Neuronal stem cell (in vitro differentiated cells): ENCODE measurements around the gene NUMBL.

Source experiments
- DNase-seq: peaks from one replicate; pipeline ENCODE4 v3.0.0-alpha.2; 2013; ENCODE audit warnings: low spot score
- H2AFZ ChIP-seq: one replicate; pipeline ENCODE4 v1.6.1; 2013; ENCODE audit warnings: mild to moderate bottlenecking, low read length, inconsistent platforms
- H2AK5ac ChIP-seq: 2 replicates; pipeline ENCODE4 v1.6.1; 2013; ENCODE audit warnings: low read depth, mild to moderate bottlenecking, inconsistent platforms, low read length, moderate library complexity, mixed read lengths
- H2BK120ac ChIP-seq: 2 replicates; pipeline ENCODE4 v1.6.1; 2013; ENCODE audit warnings: low read depth, mild to moderate bottlenecking, inconsistent platforms, low read length, moderate library complexity, mixed read lengths
- H2BK12ac ChIP-seq: one replicate; pipeline ENCODE4 v1.6.1; 2013; ENCODE audit warnings: low read length, inconsistent platforms
- H2BK15ac ChIP-seq: 2 replicates; pipeline ENCODE4 v1.6.1; 2013; ENCODE audit warnings: mild to moderate bottlenecking, low read length, inconsistent platforms, mixed read lengths
- H2BK5ac ChIP-seq: one replicate; pipeline ENCODE4 v1.6.1; 2013; ENCODE audit warnings: inconsistent platforms, mild to moderate bottlenecking, low read length, moderate library complexity
- H3K14ac ChIP-seq: one replicate; pipeline ENCODE4 v1.6.1; 2013; ENCODE audit warnings: low read length, inconsistent platforms
- H3K18ac ChIP-seq: 2 replicates; pipeline ENCODE4 v1.6.1; 2013; ENCODE audit warnings: low read length, inconsistent platforms
- H3K23ac ChIP-seq: 2 replicates; pipeline ENCODE4 v1.6.1; 2013; ENCODE audit warnings: low read depth, mild to moderate bottlenecking, mixed read lengths, low read length, inconsistent platforms; ENCODE audit not compliant: poor library complexity
- H3K27ac ChIP-seq: replicated peaks from 3 replicates; pipeline ENCODE4 v1.5.1; 2013; ENCODE audit warnings: low read length, inconsistent platforms
- H3K27me3 ChIP-seq, 3 experiments: 2 replicates each; pipeline ENCODE4 v1.6.1; 2013; ENCODE audit warnings: low read length in 3 of 3, mild to moderate bottlenecking in 2 of 3, inconsistent platforms in 1 of 3, low read depth in 1 of 3, mixed read lengths in 1 of 3, moderate library complexity in 1 of 3; ENCODE audit not compliant: control insufficient read depth in 3 of 3, insufficient read depth in 3 of 3
- H3K36me3 ChIP-seq, 2 donors: replicated peaks in 1 of 2; 2 replicates each; pipeline ENCODE4 v1.6.1; 2013; ENCODE audit warnings: low read length in 2 of 2; ENCODE audit not compliant: control insufficient read depth in 2 of 2, insufficient read depth in 2 of 2
- H3K4ac ChIP-seq: 2 replicates; pipeline ENCODE4 v1.6.1; 2013; ENCODE audit warnings: inconsistent platforms, mild to moderate bottlenecking, low read length, moderate library complexity
- H3K4me1 ChIP-seq, 2 donors: 1 replicate in 1 of 2; 2 replicates in 1 of 2; pipeline ENCODE4 v1.6.1; 2013; ENCODE audit warnings: low read length in 2 of 2, low read depth in 1 of 2; ENCODE audit not compliant: control insufficient read depth in 2 of 2, insufficient read depth in 1 of 2
- H3K4me2 ChIP-seq: one replicate; pipeline ENCODE4 v1.6.1; 2013; ENCODE audit warnings: mild to moderate bottlenecking, low read length, inconsistent platforms; ENCODE audit not compliant: insufficient read depth, poor library complexity, severe bottlenecking
- H3K4me3 ChIP-seq, 2 donors: 2 replicates each; pipeline ENCODE4 v1.5.1; 2013; ENCODE audit warnings: low read length in 2 of 2, mild to moderate bottlenecking in 2 of 2, inconsistent platforms in 1 of 2, moderate library complexity in 1 of 2
- H3K79me1 ChIP-seq: one replicate; pipeline ENCODE4 v1.6.1; 2013; ENCODE audit warnings: low read depth, mild to moderate bottlenecking, inconsistent platforms, low read length, moderate library complexity
- H3K9ac ChIP-seq: one replicate; pipeline ENCODE4 v1.6.1; 2013; ENCODE audit warnings: mild to moderate bottlenecking, low read depth, low read length, inconsistent platforms; ENCODE audit not compliant: poor library complexity
- H3K9me3 ChIP-seq, 2 donors: replicated peaks in 1 of 2; 2 replicates each; pipeline versions ENCODE3 to v1.6.1; 2013; ENCODE audit warnings: low read length in 2 of 2, mild to moderate bottlenecking in 2 of 2, inconsistent platforms in 1 of 2, low read depth in 1 of 2, mixed read lengths in 1 of 2, moderate library complexity in 1 of 2; ENCODE audit not compliant: control insufficient read depth in 2 of 2, insufficient read depth in 1 of 2
- H4K8ac ChIP-seq: one replicate; pipeline ENCODE4 v1.6.1; 2013; ENCODE audit warnings: low read depth, mild to moderate bottlenecking, inconsistent platforms, low read length, moderate library complexity
- H4K91ac ChIP-seq: one replicate; pipeline ENCODE4 v1.6.1; 2013; ENCODE audit warnings: low read length, low read depth, mild to moderate bottlenecking, inconsistent platforms; ENCODE audit not compliant: poor library complexity
- WGBS, 2 donors: extraction: QIAGEN DNeasy Blood & Tissue Kit; methylation state at CpG; one replicate each; pipeline ENCODE4 v1.1.7; 2013; ENCODE audit warnings: missing lambda C conversion rate in 2 of 2, mixed read lengths in 1 of 2; ENCODE audit not compliant: insufficient read length in 2 of 2, insufficient replicate concordance in 1 of 2; ENCODE audit errors: extremely low coverage in 2 of 2; 5-methylcytosine and 5-hydroxymethylcytosine counted together

The NUMBL gene

DNA sequence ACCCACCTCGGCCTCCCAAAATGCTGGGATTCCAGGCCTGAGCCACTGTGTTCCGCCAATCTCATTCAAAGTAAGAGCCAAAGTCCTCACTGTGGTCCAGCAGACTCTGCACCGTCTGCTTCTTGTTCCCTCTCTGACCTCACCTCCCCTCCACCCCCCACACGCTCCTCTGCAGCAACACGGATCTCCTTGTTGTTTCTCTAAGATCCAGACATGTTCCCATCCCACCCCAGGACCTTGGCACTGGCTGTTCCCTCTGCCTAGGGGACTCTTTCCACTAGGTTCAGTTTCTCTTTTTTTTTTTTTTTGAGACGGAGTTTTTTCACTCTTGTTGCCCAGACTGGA is 50.8 kb downstream of the NUMBL start:
- no peak overlapping the region for H2AK5ac ChIP-seq
- no peak overlapping the region for H2BK5ac ChIP-seq
- no peak overlapping the region for H3K9ac ChIP-seq
- peak overlapping the region; percentile 94 for H3K14ac ChIP-seq
- no peak overlapping the region for H3K18ac ChIP-seq
- H4K91ac ChIP-seq = no peak overlapping the region
- H3K4ac ChIP-seq = no peak overlapping the region
- H2BK120ac ChIP-seq = no peak overlapping the region
- no peak overlapping the region for H3K27ac ChIP-seq
- no peak overlapping the region for H2BK12ac ChIP-seq
- H2BK15ac ChIP-seq = no peak overlapping the region
- no peak overlapping the region for H3K4me2 ChIP-seq
- no peak for DNase-seq
- H3K4me3 ChIP-seq = no peak overlapping the region
- H3K9me3 ChIP-seq = no peaks in the 10 kb centered on the region
- no peak overlapping the region for H4K8ac ChIP-seq
- no CpG with 5 or more reads among the region's 6 CpGs for WGBS, 2 donors
- no peaks in the 10 kb centered on the region for H3K36me3 ChIP-seq
- peaks cover 0 to 5% (median 0%) of the 10 kb centered on the region in 3 experiments for H3K27me3 ChIP-seq
- no peaks in the 10 kb centered on the region for H3K79me1 ChIP-seq
- no peak overlapping the region for H3K23ac ChIP-seq
- no peak overlapping the region for H2AFZ ChIP-seq
- H3K4me1 ChIP-seq = peaks cover 0 to 9% of the 10 kb centered on the region in 2 donors

DNA sequence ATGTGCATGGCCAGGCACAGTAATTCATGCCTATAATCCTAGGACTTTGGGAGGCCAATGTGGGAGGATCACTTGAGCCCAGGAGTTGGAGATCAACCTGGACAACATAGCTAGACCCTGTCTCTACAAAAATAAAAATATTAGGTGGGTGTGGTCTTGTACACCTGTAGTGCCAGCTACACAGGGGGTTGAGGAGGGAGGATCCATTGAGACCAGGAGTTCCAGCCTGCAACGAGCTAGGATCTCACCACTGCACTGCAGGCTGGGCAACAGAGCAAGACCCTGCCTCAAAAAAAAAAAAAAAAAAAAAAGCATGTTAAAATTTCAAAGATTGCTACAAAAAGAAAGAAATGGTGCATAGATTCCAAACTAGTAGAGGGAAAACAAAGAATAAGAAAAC is 52.1 kb downstream of the NUMBL start:
- Histone ChIP-seq H2AFZ (no peak overlapping the region), H3K36me3 (no peaks in the 10 kb centered on the region), H4K91ac (no peak overlapping the region), H2BK15ac (no peak overlapping the region), H4K8ac (no peak overlapping the region), H3K4me2 (no peak overlapping the region), H3K79me1 (no peaks in the 10 kb centered on the region), H2BK5ac (no peak overlapping the region), H3K27ac (no peak overlapping the region), H2AK5ac (no peak overlapping the region), H3K14ac (no peak overlapping the region), H3K27me3 (peaks cover 0 to 8% (median 0%) of the 10 kb centered on the region in 3 experiments), H3K9ac (no peak overlapping the region), H3K4me1 (peaks cover 2 to 15% of the 10 kb centered on the region in 2 donors), H3K9me3 (no peaks in the 10 kb centered on the region), H3K18ac (no peak overlapping the region), H2BK120ac (no peak overlapping the region), H3K23ac (no peak overlapping the region), H2BK12ac (no peak overlapping the region), H3K4me3 (no peak overlapping the region), H3K4ac (no peak overlapping the region)
- no CpG with 5 or more reads among the region's 1 CpG for WGBS, 2 donors
- DNase-seq = no peak

DNA sequence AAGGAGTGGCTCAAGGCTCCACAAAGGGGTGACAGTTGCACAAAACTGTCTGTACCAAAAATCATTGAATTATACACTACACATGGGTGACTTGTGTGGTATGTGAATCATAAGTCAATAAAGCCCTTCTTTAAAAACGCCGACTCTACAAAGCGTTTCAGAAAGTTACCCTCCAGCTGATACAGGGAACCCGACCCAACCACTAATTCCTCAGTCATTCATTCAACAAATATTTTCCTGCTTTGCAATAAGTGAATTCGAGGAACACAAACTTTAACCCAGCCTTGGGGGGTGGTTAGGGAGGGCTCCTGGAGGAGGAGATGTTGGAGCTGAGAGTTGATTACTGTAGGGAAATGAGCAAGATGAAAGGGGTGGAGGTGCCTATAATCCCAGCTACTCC is 57.2 kb downstream of the NUMBL start:
- Histone ChIP-seq H2BK5ac (no peak overlapping the region), H3K4me3 (no peak overlapping the region), H3K23ac (no peak overlapping the region), H3K27ac (no peak overlapping the region), H2BK15ac (no peak overlapping the region), H3K4me2 (no peak overlapping the region), H2BK12ac (no peak overlapping the region), H3K36me3 (peaks cover 3 to 25% of the 10 kb centered on the region in 2 donors), H3K9ac (no peak overlapping the region), H3K4ac (no peak overlapping the region), H2AK5ac (no peak overlapping the region), H3K27me3 (peaks cover 0 to 8% (median 0%) of the 10 kb centered on the region in 3 experiments), H3K79me1 (no peaks in the 10 kb centered on the region), H3K9me3 (no peaks in the 10 kb centered on the region), H2AFZ (no peak overlapping the region), H3K18ac (no peak overlapping the region), H4K8ac (no peak overlapping the region), H2BK120ac (no peak overlapping the region), H3K14ac (no peak overlapping the region), H4K91ac (no peak overlapping the region), H3K4me1 (peaks cover 6 to 12% of the 10 kb centered on the region in 2 donors)
- no CpG with 5 or more reads among the region's 5 CpGs for WGBS, 2 donors
- DNase-seq = no peak

DNA sequence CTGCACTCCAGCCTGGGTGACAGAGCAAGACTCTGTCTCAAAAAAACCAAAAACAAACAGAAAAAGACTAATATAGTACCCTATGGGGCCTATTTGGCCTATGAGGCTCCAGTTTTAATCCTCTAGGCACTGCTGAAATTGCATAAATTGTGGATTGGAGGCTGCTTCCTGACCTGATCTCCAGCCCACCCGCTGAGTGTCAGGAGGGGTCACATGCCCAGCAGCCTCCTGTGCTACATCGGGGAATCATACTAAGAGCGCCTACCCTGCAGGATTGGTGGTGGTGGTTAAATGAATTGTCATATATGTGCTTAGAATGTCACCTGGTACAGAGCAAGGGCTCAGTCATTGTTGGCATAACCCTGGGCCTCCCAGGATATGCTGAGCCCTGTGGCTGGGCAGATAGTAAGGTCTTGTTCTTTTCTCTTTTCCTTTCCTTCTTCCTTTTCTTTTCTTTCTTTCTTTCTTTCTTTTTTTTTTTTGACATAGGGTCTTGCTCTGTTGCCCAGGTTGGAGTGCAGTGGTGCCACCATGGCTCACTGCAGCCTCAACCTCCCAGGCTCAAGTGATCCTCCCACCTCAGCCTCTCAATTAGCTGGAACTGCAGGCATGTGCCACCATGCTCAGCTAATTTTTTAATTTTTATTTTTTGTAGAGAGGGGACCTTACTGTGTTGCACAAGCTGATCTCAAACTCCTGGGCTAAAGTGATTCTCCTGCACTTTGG is 58.0 kb downstream of the NUMBL start:
- H2BK15ac ChIP-seq = no peak overlapping the region
- H3K79me1 ChIP-seq = no peaks in the 10 kb centered on the region
- H3K4me1 ChIP-seq = peaks cover 6 to 12% of the 10 kb centered on the region in 2 donors
- no peak overlapping the region for H3K23ac ChIP-seq
- H2AK5ac ChIP-seq = no peak overlapping the region
- no peak overlapping the region for H2BK12ac ChIP-seq
- H3K27ac ChIP-seq = no peak overlapping the region
- no peak overlapping the region for H2BK5ac ChIP-seq
- no peak overlapping the region for H4K8ac ChIP-seq
- H3K4me2 ChIP-seq = no peak overlapping the region
- H3K9ac ChIP-seq = no peak overlapping the region
- H3K4me3 ChIP-seq = no peak overlapping the region
- no peaks in the 10 kb centered on the region for H3K9me3 ChIP-seq
- no peak overlapping the region for H3K14ac ChIP-seq
- DNase-seq = no peak
- H3K4ac ChIP-seq = no peak overlapping the region
- no peak overlapping the region for H2AFZ ChIP-seq
- H4K91ac ChIP-seq = no peak overlapping the region
- H3K18ac ChIP-seq = peak overlapping the region; percentile 16
- no CpG with 5 or more reads among the region's 3 CpGs for WGBS, 2 donors
- peaks cover 7 to 31% of the 10 kb centered on the region in 2 donors for H3K36me3 ChIP-seq
- peaks cover 0 to 8% (median 0%) of the 10 kb centered on the region in 3 experiments for H3K27me3 ChIP-seq
- no peak overlapping the region for H2BK120ac ChIP-seq
